D721Med (cell line): ENCODE measurements around the gene CNBP.
"Not testable (repeated sequence)": the region's sequence is repeated elsewhere in the genome, so short reads cannot be mapped to it uniquely, and the experiment has no call there.

Experiments
- DNase-seq: peaks from one replicate; pipeline ENCODE4 v3.0.0; 2011; ENCODE audit warnings: low spot score; ENCODE audit not compliant: insufficient read length
- FAIRE-seq: peaks from 2 replicates; lab custom pipeline; 2011; peaks lifted over from hg19 to GRCh38; lab: Jason Lieb, UNC
- TF ChIP-seq, protein P1 (sequence below): IDR thresholded peaks from 2 replicates; pipeline ENCODE4 v1.5.1; 2012; ENCODE audit warnings: mild to moderate bottlenecking, control low read depth; ENCODE audit not compliant: insufficient read depth; ENCODE audit errors: missing control alignments

Gene CNBP

DNA sequence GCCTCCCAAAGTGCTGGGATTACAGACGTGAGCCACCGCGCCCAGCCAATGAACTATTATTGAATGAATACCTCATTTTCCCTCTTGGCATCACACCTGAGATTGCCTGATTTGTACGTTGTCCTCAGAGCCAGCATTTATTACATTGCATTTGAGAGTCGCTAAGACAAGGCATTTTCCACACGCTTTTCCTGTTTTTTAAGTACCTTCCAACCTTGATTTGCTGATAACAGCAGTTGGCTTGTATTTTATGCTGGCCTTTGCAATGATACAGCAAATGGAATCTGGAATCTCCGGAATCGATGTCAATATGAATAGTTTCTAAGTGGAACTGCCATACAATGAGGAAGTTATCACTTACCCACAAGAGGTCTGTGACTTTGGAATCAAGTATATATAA lies 15.7 kb upstream of the CNBP start:
- TF ChIP-seq, protein P1, sequence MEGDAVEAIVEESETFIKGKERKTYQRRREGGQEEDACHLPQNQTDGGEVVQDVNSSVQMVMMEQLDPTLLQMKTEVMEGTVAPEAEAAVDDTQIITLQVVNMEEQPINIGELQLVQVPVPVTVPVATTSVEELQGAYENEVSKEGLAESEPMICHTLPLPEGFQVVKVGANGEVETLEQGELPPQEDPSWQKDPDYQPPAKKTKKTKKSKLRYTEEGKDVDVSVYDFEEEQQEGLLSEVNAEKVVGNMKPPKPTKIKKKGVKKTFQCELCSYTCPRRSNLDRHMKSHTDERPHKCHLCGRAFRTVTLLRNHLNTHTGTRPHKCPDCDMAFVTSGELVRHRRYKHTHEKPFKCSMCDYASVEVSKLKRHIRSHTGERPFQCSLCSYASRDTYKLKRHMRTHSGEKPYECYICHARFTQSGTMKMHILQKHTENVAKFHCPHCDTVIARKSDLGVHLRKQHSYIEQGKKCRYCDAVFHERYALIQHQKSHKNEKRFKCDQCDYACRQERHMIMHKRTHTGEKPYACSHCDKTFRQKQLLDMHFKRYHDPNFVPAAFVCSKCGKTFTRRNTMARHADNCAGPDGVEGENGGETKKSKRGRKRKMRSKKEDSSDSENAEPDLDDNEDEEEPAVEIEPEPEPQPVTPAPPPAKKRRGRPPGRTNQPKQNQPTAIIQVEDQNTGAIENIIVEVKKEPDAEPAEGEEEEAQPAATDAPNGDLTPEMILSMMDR = no peak
- no peak for DNase-seq
- no peak for FAIRE-seq

- DNase-seq (no peak), FAIRE-seq (no peak)
- TF ChIP-seq, protein P1 = no peak
Observed at GRCh38 chr3:129197321-129197720, 13.6 kb upstream of the CNBP start.

DNA sequence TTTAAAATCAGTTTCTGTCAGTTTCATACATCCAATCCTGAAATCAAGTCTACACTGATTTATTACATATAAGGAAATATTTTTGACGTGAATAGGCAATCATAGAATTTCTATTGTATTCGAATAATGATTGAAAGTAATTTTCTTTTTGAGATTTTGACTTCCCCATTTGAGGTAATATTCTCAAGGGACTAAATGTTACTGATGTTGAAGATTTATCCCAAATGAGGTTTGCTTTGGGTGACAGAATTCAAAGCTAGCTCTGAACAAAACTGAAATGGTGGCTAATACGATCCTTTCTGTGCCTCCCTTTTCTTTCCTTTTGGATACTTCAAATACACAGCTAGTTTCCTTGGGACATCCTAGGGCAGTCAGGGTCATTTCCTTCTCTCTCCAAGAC lies 12.9 kb upstream of the CNBP start:
- TF ChIP-seq, protein P1 = no peak
- FAIRE-seq = no peak
- no peak for DNase-seq

- TF ChIP-seq, protein P1 = no peak
- DNase-seq = no peak
- no peak for FAIRE-seq
Observed at GRCh38 chr3:129195731-129196256, 12.1 kb upstream of the CNBP start.

GRCh38 chr3:129189793-129190192 lies 6.1 kb upstream of the CNBP start:
- not testable (repeated sequence) for FAIRE-seq, DNase-seq

DNA sequence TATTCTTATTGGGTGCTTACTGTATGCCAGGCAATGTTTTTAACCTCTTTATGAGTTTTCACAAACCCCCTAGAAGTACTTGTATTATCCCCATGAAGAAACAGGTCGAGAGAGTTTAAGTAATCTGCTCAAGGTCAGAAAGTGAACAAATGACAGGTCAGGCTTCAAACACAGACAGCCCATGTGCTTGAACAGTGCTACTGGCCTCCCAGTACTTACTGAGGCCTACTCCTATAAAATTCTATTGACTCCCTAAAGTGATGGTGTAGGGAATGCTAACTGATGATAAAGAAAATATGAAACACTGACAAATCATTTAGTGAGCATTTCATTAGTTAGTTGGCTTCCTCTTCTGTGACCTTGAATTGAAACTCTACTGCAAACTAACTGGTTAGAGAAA lies 4.2 kb upstream of the CNBP start:
- DNase-seq (no peak), FAIRE-seq (no peak)
- TF ChIP-seq, protein P1 = no peak

DNA sequence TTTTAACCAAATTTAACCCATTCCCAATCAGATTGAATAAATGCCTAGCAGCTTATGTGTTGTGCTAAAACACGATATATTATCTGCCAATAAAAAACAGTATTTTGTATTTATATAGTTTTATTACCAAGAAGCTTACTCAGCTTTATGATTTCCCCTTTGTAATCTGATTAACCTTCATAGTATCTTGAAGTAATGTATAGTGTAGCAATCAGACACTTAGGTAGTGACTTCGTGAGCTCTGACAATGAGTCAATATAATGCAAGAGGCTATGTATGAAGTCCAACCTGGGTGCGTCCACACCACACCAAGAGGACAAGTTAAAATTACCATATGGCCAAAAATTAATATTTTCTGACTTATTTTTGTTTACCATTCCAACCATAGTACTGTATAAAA lies 2.1 kb upstream of the CNBP start:
- TF ChIP-seq, protein P1 = no peak
- FAIRE-seq = no peak

DNA sequence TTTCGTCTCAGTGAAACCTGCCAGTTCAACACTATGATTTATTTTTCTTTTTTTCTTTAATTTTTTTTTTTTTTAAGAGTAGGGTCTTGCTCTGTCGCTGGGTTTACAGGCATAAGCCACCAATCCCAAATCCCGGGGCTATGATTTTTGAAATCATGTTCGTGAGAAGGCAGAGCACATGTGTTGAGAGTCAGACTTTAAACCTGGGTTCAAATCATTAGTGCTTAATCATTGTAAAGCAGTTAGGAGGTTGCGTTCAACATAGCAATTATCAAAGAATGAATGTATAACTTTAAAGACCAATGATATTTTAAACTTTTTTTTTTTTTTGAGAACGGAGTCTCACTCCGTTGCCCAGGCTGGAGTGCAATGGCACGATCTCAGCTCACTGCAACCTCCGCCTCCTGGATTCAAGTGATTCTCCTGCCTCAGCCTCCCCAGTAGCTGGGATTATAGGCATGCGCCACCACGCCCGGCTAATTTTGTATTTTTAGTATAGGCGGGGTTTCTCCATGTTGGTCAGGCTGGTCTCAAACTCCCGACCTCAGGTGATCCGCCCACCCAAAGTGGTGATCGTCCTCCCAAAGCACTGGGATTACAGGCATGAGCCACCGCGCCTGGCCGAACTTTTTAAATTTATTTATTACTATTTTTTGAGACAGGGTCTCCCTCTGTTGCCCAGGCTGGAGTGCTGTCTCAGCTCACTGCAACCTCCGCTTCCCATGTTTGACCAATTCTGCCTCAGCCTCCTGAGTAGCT lies 1.3 kb upstream of the CNBP start:
- FAIRE-seq, DNase-seq: not testable (repeated sequence)

More for the DNA sequence above, 2.1 kb upstream of the CNBP start:
- no peak for DNase-seq
